Lower leg skin (tissue), 4 donors: ENCODE data around the gene TMEM272. TPM values are rescaled to one million over a fixed set of nuclear protein-coding genes. Genes with fewer than 3 reads are reported as not detected.

ENCODE experiments used
- DNase-seq, 2 donors: peaks; one replicate each; pipeline ENCODE4 v3.0.0-alpha.2; 2019; ENCODE audit warnings: low spot score in 2 of 2
- H3K4me3 ChIP-seq: fragments of 200-600 bp; sonication (generic); 2 replicates; pipeline ENCODE4 v1.5.1; 2017; ENCODE audit warnings: mild to moderate bottlenecking, low read depth; ENCODE audit not compliant: poor library complexity, severe bottlenecking
- POLR2A ChIP-seq, 2 donors: fragments of 450-650 bp; IDR thresholded peaks; one replicate each; pipeline ENCODE4 v1.6.1; 2016 to 2017; ENCODE audit warnings: antibody characterized with exemption in 2 of 2, mild to moderate bottlenecking in 1 of 2, moderate library complexity in 1 of 2
- WGBS, 2 donors: methylation state at CpG; one replicate each; pipeline ENCODE4 v1.1.5; 2018; 5-methylcytosine and 5-hydroxymethylcytosine counted together
- intact Hi-C: fragments of 100-400 bp; cut with DNase I; formaldehyde crosslinking; loops from one replicate; pipeline ENCODE4 v1.15.0; 2023; ENCODE audit warnings: low total_unique reads
- total RNA-seq, 4 donors: library from RNA; depleted of rRNA; stranded (reverse); fragments of >200 nt; gene quantifications; one replicate each; pipeline ENCODE4 v1.1.0, GENCODE V29; 2016
- TF ChIP-seq, protein P1 (sequence below), 3 donors: fragments of 450-650 bp; IDR thresholded peaks; one replicate each; pipeline ENCODE4 v1.5.1; 2016; ENCODE audit warnings: antibody characterized with exemption in 3 of 3, mild to moderate bottlenecking in 3 of 3, moderate library complexity in 2 of 3

Gene TMEM272
- total RNA-seq, 4 donors from 2014 or later, result 0.32 TPM; not detected in 3

DNA sequence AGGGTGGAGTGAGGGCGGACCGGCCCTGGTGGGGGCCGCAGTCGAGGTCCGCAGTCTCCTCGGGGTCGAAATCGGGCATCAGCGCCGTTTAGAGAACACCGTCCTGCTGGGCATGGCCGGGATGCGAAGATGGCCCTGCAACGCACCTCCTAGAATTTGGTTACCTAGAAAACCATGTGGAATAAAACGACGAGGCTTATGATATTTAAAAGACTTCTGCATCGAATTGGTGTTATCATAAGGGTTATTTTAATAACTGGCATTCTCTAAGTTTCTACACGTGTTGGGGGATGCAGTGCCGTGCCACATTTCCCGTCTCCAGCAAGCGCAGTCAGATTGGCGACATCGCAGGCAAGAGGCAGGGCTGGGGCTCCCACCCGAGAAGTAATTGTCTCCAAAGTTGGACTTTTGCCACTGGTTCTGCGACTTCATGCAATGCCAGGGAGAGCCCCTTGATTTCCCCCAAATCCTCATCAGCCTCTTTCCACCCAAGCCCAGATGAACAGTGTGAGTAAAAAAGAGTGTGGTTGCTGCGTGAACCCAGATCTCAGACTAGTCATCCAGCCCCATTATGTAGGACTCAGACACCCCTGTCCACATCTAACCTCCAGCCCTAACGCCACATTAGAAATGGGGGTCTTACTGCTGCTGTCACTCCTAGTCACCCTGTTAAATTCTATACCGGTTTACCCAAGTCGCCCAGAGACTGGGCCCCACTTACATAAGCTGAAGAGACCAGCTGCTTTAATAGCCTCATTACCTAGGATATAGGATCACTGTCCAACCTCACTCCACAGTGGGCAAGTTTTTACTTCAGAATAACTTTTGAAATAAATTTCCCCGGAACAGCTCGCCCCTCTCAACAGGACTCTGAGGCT lies 40.4 kb downstream of the TMEM272 start:
- H3K4me3 ChIP-seq, result peak overlapping the region; percentile 66
- no peak for TF ChIP-seq POLR2A (IDR thresholded peaks at IDR 0.05)
- TF ChIP-seq, protein P1, sequence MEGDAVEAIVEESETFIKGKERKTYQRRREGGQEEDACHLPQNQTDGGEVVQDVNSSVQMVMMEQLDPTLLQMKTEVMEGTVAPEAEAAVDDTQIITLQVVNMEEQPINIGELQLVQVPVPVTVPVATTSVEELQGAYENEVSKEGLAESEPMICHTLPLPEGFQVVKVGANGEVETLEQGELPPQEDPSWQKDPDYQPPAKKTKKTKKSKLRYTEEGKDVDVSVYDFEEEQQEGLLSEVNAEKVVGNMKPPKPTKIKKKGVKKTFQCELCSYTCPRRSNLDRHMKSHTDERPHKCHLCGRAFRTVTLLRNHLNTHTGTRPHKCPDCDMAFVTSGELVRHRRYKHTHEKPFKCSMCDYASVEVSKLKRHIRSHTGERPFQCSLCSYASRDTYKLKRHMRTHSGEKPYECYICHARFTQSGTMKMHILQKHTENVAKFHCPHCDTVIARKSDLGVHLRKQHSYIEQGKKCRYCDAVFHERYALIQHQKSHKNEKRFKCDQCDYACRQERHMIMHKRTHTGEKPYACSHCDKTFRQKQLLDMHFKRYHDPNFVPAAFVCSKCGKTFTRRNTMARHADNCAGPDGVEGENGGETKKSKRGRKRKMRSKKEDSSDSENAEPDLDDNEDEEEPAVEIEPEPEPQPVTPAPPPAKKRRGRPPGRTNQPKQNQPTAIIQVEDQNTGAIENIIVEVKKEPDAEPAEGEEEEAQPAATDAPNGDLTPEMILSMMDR (IDR thresholded peaks at IDR 0.05), result no peak
- DNase-seq, result no peak
- WGBS, 2 donors, result 17% methylated on average over 29 to 31 of the region's 31 CpGs
- intact Hi-C loops, result no loop called here

DNA sequence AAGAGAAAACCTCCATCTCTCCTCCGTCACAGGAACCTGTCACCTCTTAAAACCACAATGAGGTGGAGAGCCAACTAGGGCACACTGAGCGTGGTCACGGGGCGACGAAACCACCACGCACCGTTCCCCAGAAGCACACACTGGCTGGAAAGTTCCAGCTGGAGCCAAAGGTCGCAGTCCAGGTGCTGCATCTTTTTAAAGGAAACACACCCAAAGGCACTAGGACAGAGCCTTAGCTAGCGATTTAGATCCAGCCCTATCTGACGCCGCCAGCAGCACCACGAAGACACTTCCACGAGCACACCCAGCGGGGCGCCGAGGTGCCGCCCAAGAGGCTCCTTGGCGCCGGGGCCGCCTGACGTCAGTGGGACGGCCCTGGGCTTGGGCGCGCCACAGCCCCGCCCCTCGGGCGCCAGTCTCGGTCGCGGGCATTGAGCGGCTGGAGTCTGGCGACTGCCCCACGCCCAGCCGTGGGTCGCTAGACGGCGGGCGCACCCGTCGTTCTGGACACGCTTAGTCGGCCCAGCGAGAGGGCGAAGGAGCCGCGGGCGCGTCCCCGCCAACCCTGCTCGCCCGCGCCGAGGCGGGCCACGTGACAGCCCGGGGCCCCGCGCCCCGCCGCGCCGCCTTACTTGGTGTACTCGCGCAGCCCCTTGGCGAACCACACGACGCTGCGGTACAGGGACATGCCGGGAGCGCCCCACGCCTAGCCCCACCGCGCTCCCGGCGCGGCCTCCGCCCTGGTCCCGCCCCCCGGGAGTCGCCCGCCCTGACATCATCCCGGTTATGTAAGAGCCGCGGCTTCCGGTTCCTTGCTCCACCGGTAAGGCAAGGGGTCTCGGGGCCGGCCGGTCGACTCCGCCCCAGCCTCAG lies 41.3 kb downstream of the TMEM272 start, which contains the start of gene DHRS12:
Gene DHRS12 (minus strand): TSS at position 742 of the 873 bp plus-strand sequence. CDS start 4,504 bp downstream, outside the sequence.
- DNase-seq, result peak; percentile 89 to 98
- TF ChIP-seq, protein P1 (IDR thresholded peaks at IDR 0.05), result no peak
- TF ChIP-seq POLR2A (IDR thresholded peaks at IDR 0.05), result peak in 1 of 2 donors; percentile 86
- H3K4me3 ChIP-seq, result peak within 1 kb of the TSS; percentile 66
- WGBS, 2 donors, result 1% methylated on average over 31 to 82 of the region's 91 CpGs
- intact Hi-C loops, result no loop called here

DNA sequence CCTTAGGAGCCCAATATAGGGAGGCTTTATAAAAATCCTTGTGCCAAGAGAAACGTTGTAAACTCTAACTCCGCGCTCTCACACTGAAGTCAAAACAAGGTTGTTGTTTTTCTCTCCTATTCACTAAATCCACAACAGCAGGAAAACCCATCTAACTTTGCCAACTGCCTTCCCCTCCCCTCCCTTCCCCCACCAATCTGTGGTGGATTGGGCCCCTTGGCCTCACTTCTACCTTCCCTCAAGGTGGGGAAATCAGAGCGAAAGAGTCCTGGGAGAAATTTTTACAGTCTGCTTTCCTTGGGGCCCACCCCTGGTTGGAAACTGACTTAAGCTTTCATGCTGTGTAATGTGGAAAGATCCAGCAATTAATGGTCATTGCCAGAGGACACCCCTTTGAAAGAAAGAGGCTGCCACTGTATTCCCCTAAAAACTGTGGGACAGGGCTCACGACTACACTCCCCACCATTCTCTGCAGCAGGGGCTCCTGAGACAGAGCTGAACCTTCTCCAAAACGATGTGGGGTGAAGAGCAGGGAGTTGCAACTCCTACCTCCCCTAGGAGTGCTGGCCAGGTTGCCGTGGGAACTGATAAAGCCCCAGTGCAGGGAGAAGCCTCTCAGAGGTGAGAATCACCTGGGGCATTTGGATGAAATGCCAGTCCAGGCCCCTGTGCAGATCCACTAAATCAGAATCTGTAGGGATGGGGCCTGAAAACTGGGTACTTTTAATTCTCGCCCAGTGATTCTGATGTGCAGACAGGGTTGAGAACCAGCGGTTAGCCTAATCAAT lies 42.2 kb downstream of the TMEM272 start:
- no peak for TF ChIP-seq POLR2A (IDR thresholded peaks at IDR 0.05)
- TF ChIP-seq, protein P1 (IDR thresholded peaks at IDR 0.05), result no peak
- intact Hi-C loops, result no loop called here
- WGBS, 2 donors, result 37 to 38% methylated on average over 9 of the region's 9 CpGs
- DNase-seq, result no peak
- no peak overlapping the region for H3K4me3 ChIP-seq

DNA sequence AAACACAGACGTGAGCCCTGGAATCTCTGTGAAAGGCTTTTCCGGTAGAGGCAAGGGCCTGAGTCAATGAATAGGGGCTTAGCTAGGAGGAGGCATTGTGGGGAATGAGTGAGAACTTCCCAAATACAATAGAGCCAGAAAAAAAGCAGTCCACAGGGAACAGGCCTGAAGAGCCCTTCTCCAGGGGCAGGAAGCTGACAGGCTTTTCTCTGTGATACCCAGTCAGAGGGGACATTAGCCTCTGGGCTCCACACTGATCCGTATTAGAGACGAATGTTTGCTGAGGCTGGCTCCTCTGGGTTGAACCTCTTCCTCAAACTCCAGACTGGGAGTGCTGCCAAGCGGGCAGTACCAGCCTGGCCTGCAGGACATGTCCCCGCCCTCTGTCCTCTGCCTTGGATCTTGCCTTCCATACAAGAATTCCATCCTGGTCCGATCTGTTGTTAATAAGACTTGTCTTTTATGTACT lies 43.3 kb downstream of the TMEM272 start:
- intact Hi-C loops, result no loop called here
- H3K4me3 ChIP-seq, result no peak overlapping the region
- WGBS, 2 donors, result 28 to 31% methylated on average over 7 of the region's 7 CpGs

More for the DNA sequence above, 43.3 kb downstream of the TMEM272 start:
- TF ChIP-seq POLR2A (IDR thresholded peaks at IDR 0.05), result no peak
- TF ChIP-seq, protein P1 (IDR thresholded peaks at IDR 0.05), result no peak
- peak; percentile 78 to 94 for DNase-seq
